Measurements from ENCODE around the gene ESPNL. TPM values are rescaled to one million over a fixed set of nuclear protein-coding genes. Genes with fewer than 3 reads are reported as not detected.

ESPNL gene
- total RNA-seq, 1 experiment from 2014 or later: 1.0 TPM

GRCh38 chr2:238069021-238069709 is 31.0 kb upstream of the ESPNL start:
- Histone ChIP-seq H3K9me3 (ENCODE audit: low read length) (no peaks in the 10 kb centered on the region), H3K4me1 (ENCODE audit: low read length) (no peaks in the 10 kb centered on the region), H3K9ac (ENCODE audit: low read length) (no peak overlapping the region), H3K79me2 (ENCODE audit: low read length) (peaks cover 53% of the 10 kb centered on the region), H3K36me3 (ENCODE audit: insufficient read depth, low read length) (peaks cover 81% of the 10 kb centered on the region), H3K9me2 (replicated peaks; ENCODE audit: insufficient read depth, low read length) (no peaks in the 10 kb centered on the region), H2AFZ (ENCODE audit: low read length) (no peak overlapping the region), H4K20me1 (ENCODE audit: insufficient read depth, low read depth, low read length) (no peaks in the 10 kb centered on the region), H3K27me3 (ENCODE audit: low read length) (no peaks in the 10 kb centered on the region), H3K4me3 (ENCODE audit: low read length) (no peak overlapping the region), H3K27ac (ENCODE audit: low read length) (no peak overlapping the region), H3K4me2 (ENCODE audit: low read depth, low read length, poor library complexity, severe bottlenecking) (no peak overlapping the region)
- no peak for DNase-seq

- Histone ChIP-seq H3K4me2 (ENCODE audit: low read depth, low read length, poor library complexity, severe bottlenecking) (no peak overlapping the region), H3K4me3 (ENCODE audit: low read length) (no peak overlapping the region), H3K79me2 (ENCODE audit: low read length) (peaks cover 50% of the 10 kb centered on the region), H3K9me3 (ENCODE audit: low read length) (no peaks in the 10 kb centered on the region), H4K20me1 (ENCODE audit: insufficient read depth, low read depth, low read length) (no peaks in the 10 kb centered on the region), H3K4me1 (ENCODE audit: low read length) (no peaks in the 10 kb centered on the region), H2AFZ (ENCODE audit: low read length) (no peak overlapping the region), H3K27ac (ENCODE audit: low read length) (no peak overlapping the region), H3K27me3 (ENCODE audit: low read length) (no peaks in the 10 kb centered on the region), H3K36me3 (ENCODE audit: insufficient read depth, low read length) (peaks cover 80% of the 10 kb centered on the region), H3K9ac (ENCODE audit: low read length) (no peak overlapping the region), H3K9me2 (replicated peaks; ENCODE audit: insufficient read depth, low read length) (no peaks in the 10 kb centered on the region)
- no peak for DNase-seq
Measured at GRCh38 chr2:238069877-238070276, 30.3 kb upstream of the ESPNL start.

GRCh38 chr2:238075397-238075796 is 24.7 kb upstream of the ESPNL start:
- Histone ChIP-seq H4K20me1 (ENCODE audit: insufficient read depth, low read depth, low read length) (no peaks in the 10 kb centered on the region), H3K9me2 (replicated peaks; ENCODE audit: insufficient read depth, low read length) (no peaks in the 10 kb centered on the region), H3K4me2 (ENCODE audit: low read depth, low read length, poor library complexity, severe bottlenecking) (no peak overlapping the region), H3K4me1 (ENCODE audit: low read length) (no peaks in the 10 kb centered on the region), H3K27ac (ENCODE audit: low read length) (no peak overlapping the region), H3K27me3 (ENCODE audit: low read length) (no peaks in the 10 kb centered on the region), H3K36me3 (ENCODE audit: insufficient read depth, low read length) (peaks cover 68% of the 10 kb centered on the region), H2AFZ (ENCODE audit: low read length) (no peak overlapping the region), H3K79me2 (ENCODE audit: low read length) (peaks cover 61% of the 10 kb centered on the region), H3K9ac (ENCODE audit: low read length) (no peak overlapping the region), H3K9me3 (ENCODE audit: low read length) (no peaks in the 10 kb centered on the region), H3K4me3 (ENCODE audit: low read length) (no peak overlapping the region)
- DNase-seq: no peak

- no peak overlapping the region for H2AFZ ChIP-seq (ENCODE audit: low read length)
- H3K4me2 ChIP-seq (ENCODE audit: low read depth, low read length, poor library complexity, severe bottlenecking): no peak overlapping the region
- peaks cover 70% of the 10 kb centered on the region for H3K36me3 ChIP-seq (ENCODE audit: insufficient read depth, low read length)
- H3K9me3 ChIP-seq (ENCODE audit: low read length): no peaks in the 10 kb centered on the region
- no peak overlapping the region for H3K4me3 ChIP-seq (ENCODE audit: low read length)
- H3K27ac ChIP-seq (ENCODE audit: low read length): no peak overlapping the region
- H3K27me3 ChIP-seq (ENCODE audit: low read length): no peaks in the 10 kb centered on the region
- H3K4me1 ChIP-seq (ENCODE audit: low read length): no peaks in the 10 kb centered on the region
- H3K9me2 ChIP-seq (replicated peaks; ENCODE audit: insufficient read depth, low read length): no peaks in the 10 kb centered on the region
- no peak overlapping the region for H3K9ac ChIP-seq (ENCODE audit: low read length)
- peaks cover 53% of the 10 kb centered on the region for H3K79me2 ChIP-seq (ENCODE audit: low read length)
- no peak for DNase-seq
- H4K20me1 ChIP-seq (ENCODE audit: insufficient read depth, low read depth, low read length): no peaks in the 10 kb centered on the region
Measured at GRCh38 chr2:238077292-238077691, 22.8 kb upstream of the ESPNL start.

- H3K9me2 ChIP-seq (replicated peaks; ENCODE audit: insufficient read depth, low read length): no peaks in the 10 kb centered on the region
- no peak overlapping the region for H3K27ac ChIP-seq (ENCODE audit: low read length)
- no peak for DNase-seq
- H3K79me2 ChIP-seq (ENCODE audit: low read length): peaks cover 32% of the 10 kb centered on the region
- no peaks in the 10 kb centered on the region for H4K20me1 ChIP-seq (ENCODE audit: insufficient read depth, low read depth, low read length)
- no peaks in the 10 kb centered on the region for H3K9me3 ChIP-seq (ENCODE audit: low read length)
- H3K4me2 ChIP-seq (ENCODE audit: low read depth, low read length, poor library complexity, severe bottlenecking): no peak overlapping the region
- no peaks in the 10 kb centered on the region for H3K27me3 ChIP-seq (ENCODE audit: low read length)
- no peaks in the 10 kb centered on the region for H3K4me1 ChIP-seq (ENCODE audit: low read length)
- no peak overlapping the region for H3K4me3 ChIP-seq (ENCODE audit: low read length)
- peaks cover 61% of the 10 kb centered on the region for H3K36me3 ChIP-seq (ENCODE audit: insufficient read depth, low read length)
- H3K9ac ChIP-seq (ENCODE audit: low read length): no peak overlapping the region
- H2AFZ ChIP-seq (ENCODE audit: low read length): no peak overlapping the region
Measured at GRCh38 chr2:238079874-238080327, 20.2 kb upstream of the ESPNL start.

GRCh38 chr2:238080518-238080917 is 19.6 kb upstream of the ESPNL start:
- Histone ChIP-seq H3K27me3 (ENCODE audit: low read length) (no peaks in the 10 kb centered on the region), H2AFZ (ENCODE audit: low read length) (no peak overlapping the region), H4K20me1 (ENCODE audit: insufficient read depth, low read depth, low read length) (no peaks in the 10 kb centered on the region), H3K36me3 (ENCODE audit: insufficient read depth, low read length) (peaks cover 55% of the 10 kb centered on the region), H3K9me3 (ENCODE audit: low read length) (no peaks in the 10 kb centered on the region), H3K4me3 (ENCODE audit: low read length) (no peak overlapping the region), H3K4me1 (ENCODE audit: low read length) (no peaks in the 10 kb centered on the region), H3K4me2 (ENCODE audit: low read depth, low read length, poor library complexity, severe bottlenecking) (no peak overlapping the region), H3K27ac (ENCODE audit: low read length) (no peak overlapping the region), H3K9me2 (replicated peaks; ENCODE audit: insufficient read depth, low read length) (no peaks in the 10 kb centered on the region), H3K79me2 (ENCODE audit: low read length) (peaks cover 26% of the 10 kb centered on the region), H3K9ac (ENCODE audit: low read length) (no peak overlapping the region)
- no peak for DNase-seq

- Histone ChIP-seq H3K9ac (ENCODE audit: low read length) (no peak overlapping the region), H4K20me1 (ENCODE audit: insufficient read depth, low read depth, low read length) (no peaks in the 10 kb centered on the region), H3K4me2 (ENCODE audit: low read depth, low read length, poor library complexity, severe bottlenecking) (no peak overlapping the region), H3K79me2 (ENCODE audit: low read length) (peaks cover 21% of the 10 kb centered on the region), H3K27me3 (ENCODE audit: low read length) (no peaks in the 10 kb centered on the region), H3K27ac (ENCODE audit: low read length) (no peak overlapping the region), H2AFZ (ENCODE audit: low read length) (no peak overlapping the region), H3K4me1 (ENCODE audit: low read length) (no peaks in the 10 kb centered on the region), H3K4me3 (ENCODE audit: low read length) (no peak overlapping the region), H3K9me2 (replicated peaks; ENCODE audit: insufficient read depth, low read length) (no peaks in the 10 kb centered on the region), H3K9me3 (ENCODE audit: low read length) (no peaks in the 10 kb centered on the region), H3K36me3 (ENCODE audit: insufficient read depth, low read length) (peaks cover 58% of the 10 kb centered on the region)
- DNase-seq: no peak
Measured at GRCh38 chr2:238081150-238081549, 19.0 kb upstream of the ESPNL start.

- Histone ChIP-seq H3K36me3 (ENCODE audit: insufficient read depth, low read length) (peaks cover 58% of the 10 kb centered on the region), H4K20me1 (ENCODE audit: insufficient read depth, low read depth, low read length) (no peaks in the 10 kb centered on the region), H2AFZ (ENCODE audit: low read length) (no peak overlapping the region), H3K27ac (ENCODE audit: low read length) (no peak overlapping the region), H3K4me1 (ENCODE audit: low read length) (no peaks in the 10 kb centered on the region), H3K79me2 (ENCODE audit: low read length) (peaks cover 19% of the 10 kb centered on the region), H3K27me3 (ENCODE audit: low read length) (no peaks in the 10 kb centered on the region), H3K9me3 (ENCODE audit: low read length) (no peaks in the 10 kb centered on the region), H3K9ac (ENCODE audit: low read length) (no peak overlapping the region), H3K4me2 (ENCODE audit: low read depth, low read length, poor library complexity, severe bottlenecking) (no peak overlapping the region), H3K4me3 (ENCODE audit: low read length) (no peak overlapping the region), H3K9me2 (replicated peaks; ENCODE audit: insufficient read depth, low read length) (no peaks in the 10 kb centered on the region)
- DNase-seq: no peak
Measured at GRCh38 chr2:238081561-238081960, 18.6 kb upstream of the ESPNL start.
